ENCODE results near the gene LIX1. TPM values are rescaled to one million over a fixed set of nuclear protein-coding genes. Genes with fewer than 3 reads are reported as not detected.

The LIX1 gene
- total RNA-seq, 1 experiment from 2014 or later: not detected

GRCh38 chr5:97090944-97091343 is 51.5 kb downstream of the LIX1 start:
- ChIA-PET POLR2A (no interaction called here), CTCF (no interaction called here)
- TF ChIP-seq MAX (CRISPR knock-in tag; IDR thresholded peaks at IDR 0.05) (no peak), GTF2I (CRISPR knock-in tag; conservative IDR thresholded peaks at IDR 0.05) (no peak), IRF2 (CRISPR knock-in tag; IDR thresholded peaks at IDR 0.05; ENCODE audit: borderline replicate concordance, low read depth) (no peak), ATF1 (CRISPR knock-in tag; IDR thresholded peaks at IDR 0.05) (no peak), PREB (CRISPR knock-in tag; IDR thresholded peaks at IDR 0.05; ENCODE audit: borderline replicate concordance) (no peak), ZBTB43 (CRISPR knock-in tag; IDR thresholded peaks at IDR 0.05) (no peak), FOXJ3 (CRISPR knock-in tag; IDR thresholded peaks at IDR 0.05; ENCODE audit: borderline replicate concordance) (no peak), NR3C1 (CRISPR knock-in tag; conservative IDR thresholded peaks at IDR 0.05; ENCODE audit: low read depth) (no peak), AR (CRISPR knock-in tag; IDR thresholded peaks at IDR 0.05) (no peak), CREM (CRISPR knock-in tag; IDR thresholded peaks at IDR 0.05) (no peak), ZNF416 (CRISPR knock-in tag; IDR thresholded peaks at IDR 0.05) (no peak), ZMAT4 (CRISPR knock-in tag; IDR thresholded peaks at IDR 0.05) (no peak), NFE2L1 (CRISPR knock-in tag; IDR thresholded peaks at IDR 0.05) (no peak), SOX15 (CRISPR knock-in tag; IDR thresholded peaks at IDR 0.05) (no peak), SP1 (CRISPR knock-in tag; conservative IDR thresholded peaks at IDR 0.05) (no peak), NFATC4 (CRISPR knock-in tag; IDR thresholded peaks at IDR 0.05) (no peak), JUN (CRISPR knock-in tag; IDR thresholded peaks at IDR 0.05) (no peak)
- TF ChIP-seq, protein P1, sequence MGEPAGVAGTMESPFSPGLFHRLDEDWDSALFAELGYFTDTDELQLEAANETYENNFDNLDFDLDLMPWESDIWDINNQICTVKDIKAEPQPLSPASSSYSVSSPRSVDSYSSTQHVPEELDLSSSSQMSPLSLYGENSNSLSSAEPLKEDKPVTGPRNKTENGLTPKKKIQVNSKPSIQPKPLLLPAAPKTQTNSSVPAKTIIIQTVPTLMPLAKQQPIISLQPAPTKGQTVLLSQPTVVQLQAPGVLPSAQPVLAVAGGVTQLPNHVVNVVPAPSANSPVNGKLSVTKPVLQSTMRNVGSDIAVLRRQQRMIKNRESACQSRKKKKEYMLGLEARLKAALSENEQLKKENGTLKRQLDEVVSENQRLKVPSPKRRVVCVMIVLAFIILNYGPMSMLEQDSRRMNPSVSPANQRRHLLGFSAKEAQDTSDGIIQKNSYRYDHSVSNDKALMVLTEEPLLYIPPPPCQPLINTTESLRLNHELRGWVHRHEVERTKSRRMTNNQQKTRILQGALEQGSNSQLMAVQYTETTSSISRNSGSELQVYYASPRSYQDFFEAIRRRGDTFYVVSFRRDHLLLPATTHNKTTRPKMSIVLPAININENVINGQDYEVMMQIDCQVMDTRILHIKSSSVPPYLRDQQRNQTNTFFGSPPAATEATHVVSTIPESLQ (CRISPR knock-in tag; IDR thresholded peaks at IDR 0.05): no peak
- TF ChIP-seq, protein P2, sequence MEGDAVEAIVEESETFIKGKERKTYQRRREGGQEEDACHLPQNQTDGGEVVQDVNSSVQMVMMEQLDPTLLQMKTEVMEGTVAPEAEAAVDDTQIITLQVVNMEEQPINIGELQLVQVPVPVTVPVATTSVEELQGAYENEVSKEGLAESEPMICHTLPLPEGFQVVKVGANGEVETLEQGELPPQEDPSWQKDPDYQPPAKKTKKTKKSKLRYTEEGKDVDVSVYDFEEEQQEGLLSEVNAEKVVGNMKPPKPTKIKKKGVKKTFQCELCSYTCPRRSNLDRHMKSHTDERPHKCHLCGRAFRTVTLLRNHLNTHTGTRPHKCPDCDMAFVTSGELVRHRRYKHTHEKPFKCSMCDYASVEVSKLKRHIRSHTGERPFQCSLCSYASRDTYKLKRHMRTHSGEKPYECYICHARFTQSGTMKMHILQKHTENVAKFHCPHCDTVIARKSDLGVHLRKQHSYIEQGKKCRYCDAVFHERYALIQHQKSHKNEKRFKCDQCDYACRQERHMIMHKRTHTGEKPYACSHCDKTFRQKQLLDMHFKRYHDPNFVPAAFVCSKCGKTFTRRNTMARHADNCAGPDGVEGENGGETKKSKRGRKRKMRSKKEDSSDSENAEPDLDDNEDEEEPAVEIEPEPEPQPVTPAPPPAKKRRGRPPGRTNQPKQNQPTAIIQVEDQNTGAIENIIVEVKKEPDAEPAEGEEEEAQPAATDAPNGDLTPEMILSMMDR (IDR thresholded peaks at IDR 0.05): no peak
- TF ChIP-seq, protein P3, sequence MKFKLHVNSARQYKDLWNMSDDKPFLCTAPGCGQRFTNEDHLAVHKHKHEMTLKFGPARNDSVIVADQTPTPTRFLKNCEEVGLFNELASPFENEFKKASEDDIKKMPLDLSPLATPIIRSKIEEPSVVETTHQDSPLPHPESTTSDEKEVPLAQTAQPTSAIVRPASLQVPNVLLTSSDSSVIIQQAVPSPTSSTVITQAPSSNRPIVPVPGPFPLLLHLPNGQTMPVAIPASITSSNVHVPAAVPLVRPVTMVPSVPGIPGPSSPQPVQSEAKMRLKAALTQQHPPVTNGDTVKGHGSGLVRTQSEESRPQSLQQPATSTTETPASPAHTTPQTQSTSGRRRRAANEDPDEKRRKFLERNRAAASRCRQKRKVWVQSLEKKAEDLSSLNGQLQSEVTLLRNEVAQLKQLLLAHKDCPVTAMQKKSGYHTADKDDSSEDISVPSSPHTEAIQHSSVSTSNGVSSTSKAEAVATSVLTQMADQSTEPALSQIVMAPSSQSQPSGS (CRISPR knock-in tag; IDR thresholded peaks at IDR 0.05; ENCODE audit: borderline replicate concordance, low read depth): no peak
- no peak for DNase-seq (ENCODE audit: low spot score)
- peaks cover 24% of the 10 kb centered on the region for H3K9me3 Mint-ChIP-seq
- H3K27ac Mint-ChIP-seq: no peak overlapping the region
- H3K4me1 Mint-ChIP-seq: peaks cover 9% of the 10 kb centered on the region
- no peak overlapping the region for H3K4me3 Mint-ChIP-seq
- H3K36me3 Mint-ChIP-seq: peaks cover 7% of the 10 kb centered on the region
- ATAC-seq: no peak
- H3K27me3 Mint-ChIP-seq (ENCODE audit: low read depth): no peaks in the 10 kb centered on the region
